Epithelial cell of esophagus (primary cell): ENCODE measurements around the gene FOXB2.
A peak's percentile ranks its signal among the peaks of the same experiment; 100 is the strongest.

Experiments
- DNase-seq: peaks from one replicate; pipeline ENCODE4 v3.0.0; 2010; ENCODE audit warnings: low read depth
- H3K4me3 ChIP-seq: 2 replicates; pipeline ENCODE4 v1.5.1; 2011; ENCODE audit warnings: mild to moderate bottlenecking, low read length, control low read depth
- TF ChIP-seq, protein P1 (sequence below): IDR thresholded peaks from 2 replicates; pipeline ENCODE4 v1.5.1; 2011; ENCODE audit warnings: low read depth, mild to moderate bottlenecking, low read length, control low read depth, inconsistent platforms; ENCODE audit not compliant: insufficient read depth; ENCODE audit errors: missing control alignments

Gene FOXB2

DNA sequence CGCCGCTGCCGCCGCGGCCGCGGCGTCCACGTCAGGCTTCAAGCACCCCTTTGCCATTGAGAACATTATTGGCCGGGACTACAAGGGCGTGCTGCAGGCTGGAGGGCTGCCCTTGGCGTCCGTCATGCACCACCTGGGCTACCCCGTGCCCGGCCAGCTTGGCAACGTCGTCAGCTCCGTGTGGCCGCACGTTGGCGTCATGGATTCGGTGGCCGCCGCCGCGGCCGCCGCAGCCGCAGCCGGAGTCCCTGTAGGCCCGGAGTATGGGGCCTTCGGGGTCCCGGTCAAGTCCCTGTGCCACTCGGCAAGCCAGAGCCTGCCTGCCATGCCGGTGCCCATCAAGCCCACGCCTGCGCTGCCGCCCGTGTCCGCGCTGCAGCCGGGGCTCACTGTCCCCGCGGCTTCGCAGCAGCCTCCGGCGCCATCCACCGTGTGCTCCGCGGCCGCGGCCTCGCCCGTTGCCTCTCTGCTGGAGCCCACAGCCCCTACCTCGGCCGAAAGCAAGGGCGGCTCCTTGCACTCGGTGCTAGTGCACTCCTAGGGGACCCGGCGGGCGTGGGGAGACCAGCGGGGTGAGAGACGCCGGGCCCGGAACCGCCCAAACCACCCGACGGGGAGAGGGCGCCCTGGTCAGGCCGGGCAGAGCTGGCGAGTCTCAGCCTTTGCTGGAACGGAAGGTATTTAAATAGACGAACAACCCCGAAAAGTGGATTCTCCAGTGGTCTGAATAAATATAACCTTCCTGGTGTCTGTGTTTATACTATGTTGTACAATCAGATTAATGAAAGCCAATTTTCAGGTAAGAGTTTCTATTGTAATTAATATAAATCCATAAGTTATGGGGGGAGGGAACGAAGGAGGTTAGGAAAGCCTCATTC, 1.2 kb downstream of the FOXB2 start:
- DNase-seq, result no peak
- TF ChIP-seq, protein P1, sequence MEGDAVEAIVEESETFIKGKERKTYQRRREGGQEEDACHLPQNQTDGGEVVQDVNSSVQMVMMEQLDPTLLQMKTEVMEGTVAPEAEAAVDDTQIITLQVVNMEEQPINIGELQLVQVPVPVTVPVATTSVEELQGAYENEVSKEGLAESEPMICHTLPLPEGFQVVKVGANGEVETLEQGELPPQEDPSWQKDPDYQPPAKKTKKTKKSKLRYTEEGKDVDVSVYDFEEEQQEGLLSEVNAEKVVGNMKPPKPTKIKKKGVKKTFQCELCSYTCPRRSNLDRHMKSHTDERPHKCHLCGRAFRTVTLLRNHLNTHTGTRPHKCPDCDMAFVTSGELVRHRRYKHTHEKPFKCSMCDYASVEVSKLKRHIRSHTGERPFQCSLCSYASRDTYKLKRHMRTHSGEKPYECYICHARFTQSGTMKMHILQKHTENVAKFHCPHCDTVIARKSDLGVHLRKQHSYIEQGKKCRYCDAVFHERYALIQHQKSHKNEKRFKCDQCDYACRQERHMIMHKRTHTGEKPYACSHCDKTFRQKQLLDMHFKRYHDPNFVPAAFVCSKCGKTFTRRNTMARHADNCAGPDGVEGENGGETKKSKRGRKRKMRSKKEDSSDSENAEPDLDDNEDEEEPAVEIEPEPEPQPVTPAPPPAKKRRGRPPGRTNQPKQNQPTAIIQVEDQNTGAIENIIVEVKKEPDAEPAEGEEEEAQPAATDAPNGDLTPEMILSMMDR, result no peak
- H3K4me3 ChIP-seq, result no peak overlapping the region

DNA sequence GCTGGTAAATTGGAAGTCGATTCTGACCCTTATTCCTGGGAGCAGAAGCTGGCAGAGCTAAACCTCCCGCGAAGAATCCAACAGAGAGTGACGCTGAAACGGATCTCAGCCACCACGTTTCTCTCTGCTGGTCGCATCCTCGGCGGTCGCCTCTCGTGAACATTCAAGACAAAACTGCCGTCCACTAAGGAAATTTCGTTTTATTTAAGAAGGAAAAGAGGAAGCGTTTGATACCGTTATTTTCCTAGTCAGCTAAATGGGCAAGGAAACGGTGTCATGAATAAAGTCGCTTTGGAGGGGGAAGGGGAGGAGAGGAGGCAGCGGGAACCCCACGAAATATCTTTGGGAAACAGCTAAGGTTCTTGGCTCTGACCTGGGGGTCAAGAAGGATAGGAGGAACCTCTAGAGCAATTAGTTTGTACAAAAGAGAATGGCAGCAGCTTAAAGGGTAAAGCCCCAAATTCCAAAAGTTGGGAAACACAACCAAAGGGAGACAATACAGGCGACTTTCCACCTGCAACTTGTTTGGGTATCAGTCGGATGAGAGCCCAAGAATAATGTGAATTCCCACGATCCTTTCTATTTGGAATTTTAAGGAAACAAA, 1.9 kb downstream of the FOXB2 start:
- H3K4me3 ChIP-seq, result no peak overlapping the region
- no peak for DNase-seq
- TF ChIP-seq, protein P1, result no peak

DNA sequence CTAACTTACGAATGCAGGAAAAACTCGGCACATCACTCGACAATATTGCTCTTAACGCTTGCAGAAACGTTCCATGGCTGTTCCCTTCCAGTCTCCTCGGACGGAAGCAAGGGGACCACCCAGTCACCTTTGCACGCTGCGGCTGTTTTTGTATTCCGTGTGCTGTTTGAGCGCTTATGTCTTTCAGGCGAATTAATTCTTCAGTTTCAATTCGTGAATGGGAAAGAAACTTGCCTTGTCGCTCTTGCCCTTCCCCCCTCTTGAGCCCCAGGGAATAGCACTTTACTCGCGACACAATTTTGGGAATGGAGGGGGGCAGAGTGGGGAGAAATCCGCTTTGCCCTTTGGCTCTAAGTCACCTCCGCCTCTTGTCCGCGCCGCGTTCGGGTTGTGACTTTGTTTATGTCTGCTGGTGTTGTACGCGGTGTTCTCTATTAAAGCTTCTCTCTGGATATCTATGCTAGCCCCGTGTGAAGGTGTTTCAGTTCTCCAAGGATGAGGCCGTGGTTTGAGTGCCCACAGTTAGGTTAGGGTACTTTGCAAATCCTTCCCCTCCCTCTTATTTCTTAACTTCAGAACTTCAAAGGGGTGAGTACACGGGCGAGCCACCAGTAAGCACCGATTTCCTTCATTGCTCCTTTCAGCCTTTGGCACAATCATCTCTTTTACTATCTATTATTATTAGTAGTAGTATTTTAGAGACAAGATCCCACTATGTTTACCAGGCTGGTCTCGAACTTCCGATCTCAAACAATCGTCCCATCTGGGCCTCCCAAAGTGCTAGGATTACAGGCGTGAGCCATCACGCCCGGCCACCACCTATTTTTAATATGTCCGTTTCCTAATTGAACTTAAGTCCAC, 2.7 kb downstream of the FOXB2 start:
- no peak overlapping the region for H3K4me3 ChIP-seq
- no peak for DNase-seq
- TF ChIP-seq, protein P1, result no peak

DNA sequence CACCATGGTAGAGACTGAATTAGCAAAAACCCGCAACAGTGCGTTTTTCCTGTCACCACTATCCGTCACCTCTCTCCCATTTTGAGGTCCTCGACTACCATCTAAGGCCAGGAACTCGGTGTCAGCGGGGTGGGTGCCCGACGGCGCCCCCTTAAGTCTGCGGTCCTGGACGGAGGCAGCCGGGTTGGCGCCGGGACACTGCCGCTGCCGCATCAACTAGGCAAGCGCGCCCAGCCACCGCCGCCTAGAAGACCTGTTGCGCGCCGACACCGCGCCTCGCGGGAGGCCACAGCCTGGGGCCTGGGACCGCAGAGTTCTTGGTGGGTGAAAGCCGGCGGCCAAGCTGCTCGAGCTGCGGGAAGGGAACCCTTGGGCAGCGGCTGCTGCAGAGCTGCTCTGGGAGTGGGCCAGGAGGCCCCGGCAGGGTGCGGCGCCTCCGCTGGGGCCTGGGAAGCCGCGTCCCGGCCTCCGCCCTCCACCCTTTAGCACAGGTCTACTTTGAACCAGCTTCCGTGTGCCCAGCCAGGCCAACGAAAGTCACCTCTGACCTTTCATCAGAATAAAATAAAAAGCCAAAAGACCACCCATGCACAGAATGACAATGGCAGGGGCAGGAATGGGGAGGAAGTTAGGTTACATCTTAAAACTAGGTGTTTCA, 3.5 kb downstream of the FOXB2 start:
- no peak overlapping the region for H3K4me3 ChIP-seq
- no peak for DNase-seq
- TF ChIP-seq, protein P1, result no peak

DNA sequence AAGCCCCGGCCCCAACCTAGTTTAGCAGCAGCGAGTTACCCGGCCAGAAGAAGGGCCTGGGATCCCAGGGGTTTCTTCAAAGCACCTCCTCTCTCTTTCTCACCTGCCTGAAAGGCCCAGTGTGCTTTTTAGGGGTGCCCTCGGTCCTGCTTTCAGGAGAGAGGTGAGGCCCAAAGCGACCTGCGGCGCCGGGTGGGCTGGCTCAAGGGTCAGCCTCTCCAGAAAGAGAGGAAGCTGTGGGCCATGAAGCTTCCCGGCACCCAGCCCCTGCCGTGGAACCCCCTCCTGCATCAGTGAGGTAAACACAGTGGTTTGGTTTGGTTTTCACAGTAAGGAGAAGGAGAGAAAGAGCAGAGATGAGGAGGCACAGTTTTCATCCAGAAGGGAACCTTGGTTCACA, 4.3 kb downstream of the FOXB2 start:
- DNase-seq, result no peak
- no peak overlapping the region for H3K4me3 ChIP-seq
- TF ChIP-seq, protein P1, result no peak

DNA sequence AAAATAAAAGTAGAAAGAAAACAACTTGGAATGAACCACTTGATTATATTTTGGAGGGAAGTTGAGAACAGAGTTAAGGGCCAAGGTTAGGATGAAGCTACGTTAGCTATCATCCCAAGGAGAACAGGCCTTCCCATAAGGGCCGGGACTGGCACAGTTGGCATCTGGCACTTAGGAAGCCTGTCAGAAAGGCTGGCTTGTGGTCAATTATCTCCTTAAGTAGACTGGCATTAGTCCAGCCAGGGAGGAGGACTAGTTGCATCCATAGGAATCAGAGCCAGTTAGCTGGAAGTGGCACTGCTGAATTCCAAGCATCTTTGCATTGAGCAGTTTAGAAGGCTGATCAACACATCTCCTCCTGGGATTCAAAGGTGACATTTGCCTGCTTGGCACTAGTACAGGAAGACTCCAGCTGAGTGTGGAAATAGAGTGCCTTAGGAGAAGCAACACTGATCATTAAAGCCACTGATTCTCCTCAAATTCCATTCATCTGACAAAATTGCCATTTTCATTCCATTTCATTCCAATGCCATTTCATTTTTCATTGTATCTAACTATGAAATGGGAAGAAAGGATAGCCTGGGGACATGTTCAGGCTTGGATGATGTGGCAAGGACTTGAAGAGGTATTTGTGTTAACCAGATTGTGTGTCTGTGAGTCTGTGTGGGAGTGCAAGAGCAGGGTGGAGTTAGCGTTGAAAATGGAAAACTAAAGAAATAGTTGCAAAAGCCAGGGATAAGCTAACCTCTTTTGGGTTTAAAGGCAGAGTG, 5.5 kb downstream of the FOXB2 start:
- peak; percentile 34 for DNase-seq
- TF ChIP-seq, protein P1, result no peak
- no peak overlapping the region for H3K4me3 ChIP-seq
